HEK293T (cell line): ENCODE data around the gene TOMM40L.
"Not testable (repeated sequence)": the region's sequence is repeated elsewhere in the genome, so short reads cannot be mapped to it uniquely, and the experiment has no call there.

Experiments
- CTCF ChIA-PET: fragments of 350-600 bp; formaldehyde crosslinking; extraction: SDS; loops from one replicate; lab custom pipeline; 2021; ENCODE audit warnings: antibody characterized with exemption, inconsistent platforms; lab: Yijun Ruan, JAX
- POLR2A ChIA-PET: fragments of 350-600 bp; formaldehyde crosslinking; extraction: SDS; loops from one replicate; lab custom pipeline; 2020; ENCODE audit warnings: antibody characterized with exemption, inconsistent platforms; lab: Yijun Ruan, JAX
- DNase-seq: peaks from one replicate; pipeline ENCODE4 v3.0.0; 2012; ENCODE audit warnings: mixed read lengths; ENCODE audit errors: extremely low spot score
- ARNT ChIP-seq: fragments of 450-650 bp; IDR thresholded peaks from 2 replicates; pipeline ENCODE4 v1.6.1; 2017; ENCODE audit warnings: mild to moderate bottlenecking
- BHLHE40 ChIP-seq: fragments of 450-650 bp; IDR thresholded peaks from 2 replicates; pipeline ENCODE4 v1.6.1; 2016; ENCODE audit warnings: mild to moderate bottlenecking, moderate library complexity, borderline replicate concordance
- CTBP1 ChIP-seq: fragments of 450-650 bp; IDR thresholded peaks from 2 replicates; pipeline ENCODE4 v1.6.1; 2016; ENCODE audit warnings: borderline replicate concordance
- ELF4 ChIP-seq: fragments of 450-650 bp; IDR thresholded peaks from 2 replicates; pipeline ENCODE4 v1.6.1; 2017; ENCODE audit warnings: antibody characterized with exemption
- FOXA1 ChIP-seq: fragments of 450-650 bp; IDR thresholded peaks from 2 replicates; pipeline ENCODE4 v1.6.1; 2016; ENCODE audit warnings: mild to moderate bottlenecking
- FOXK2 ChIP-seq: fragments of 450-650 bp; IDR thresholded peaks from 2 replicates; pipeline ENCODE4 v1.6.1; 2016; ENCODE audit warnings: mild to moderate bottlenecking
- FOXM1 ChIP-seq: fragments of 450-650 bp; IDR thresholded peaks from 2 replicates; pipeline ENCODE4 v1.6.1; 2017; ENCODE audit warnings: mild to moderate bottlenecking, borderline replicate concordance
- HDGF ChIP-seq: fragments of 450-650 bp; IDR thresholded peaks from 2 replicates; pipeline ENCODE4 v1.6.1; 2017; ENCODE audit warnings: antibody characterized with exemption, borderline replicate concordance
- L3MBTL2 ChIP-seq: fragments of 450-650 bp; conservative IDR thresholded peaks from 2 replicates; pipeline ENCODE4 v1.6.1; 2016; ENCODE audit warnings: mild to moderate bottlenecking
- LEF1 ChIP-seq: fragments of 450-650 bp; IDR thresholded peaks from 2 replicates; pipeline ENCODE4 v1.6.1; 2017; ENCODE audit warnings: mild to moderate bottlenecking, borderline replicate concordance
- NFRKB ChIP-seq: fragments of 450-650 bp; IDR thresholded peaks from 2 replicates; pipeline ENCODE4 v1.6.1; 2016; ENCODE audit warnings: mild to moderate bottlenecking, moderate library complexity
- PKNOX1 ChIP-seq: fragments of 450-650 bp; IDR thresholded peaks from 2 replicates; pipeline ENCODE4 v1.6.1; 2016
- SP1 ChIP-seq: fragments of 450-650 bp; IDR thresholded peaks from 2 replicates; pipeline ENCODE4 v1.6.1; 2017
- SUZ12 ChIP-seq: fragments of 450-650 bp; IDR thresholded peaks from 2 replicates; pipeline ENCODE4 v1.6.1; 2016; ENCODE audit warnings: mild to moderate bottlenecking
- TARDBP ChIP-seq: fragments of 450-650 bp; IDR thresholded peaks from 2 replicates; pipeline ENCODE4 v1.6.1; 2016
- ZNF384 ChIP-seq: fragments of 450-650 bp; IDR thresholded peaks from 2 replicates; pipeline ENCODE4 v1.6.1; 2016

The TOMM40L gene

GRCh38 chr1:161250829-161251228, 25.0 kb downstream of the TOMM40L start:
- POLR2A ChIA-PET, result interaction anchor here (1.9 kb wide), 1 partner anchor 25 kb away, joined by 6 read pairs; the partner anchor contains the start of gene TOMM40L
- DNase-seq, result no peak
- TF ChIP-seq ZNF384, result no peak
- TF ChIP-seq SUZ12, result no peak
- TF ChIP-seq HDGF, result no peak
- no peak for TF ChIP-seq BHLHE40
- TF ChIP-seq TARDBP, result no peak
- TF ChIP-seq FOXA1, result no peak
- CTCF ChIA-PET, result no interaction called here

- CTCF ChIA-PET, result no interaction called here
- POLR2A ChIA-PET, result no interaction called here
Observed at GRCh38 chr1:161251579-161251978, 25.7 kb downstream of the TOMM40L start.

GRCh38 chr1:161255302-161255701, 29.4 kb downstream of the TOMM40L start:
- CTCF ChIA-PET, DNase-seq, POLR2A ChIA-PET: not testable (repeated sequence)

More at GRCh38 chr1:161251579-161251978, 25.7 kb downstream of the TOMM40L start:
- no peak for TF ChIP-seq PKNOX1
- no peak for TF ChIP-seq FOXK2
- TF ChIP-seq BHLHE40, result no peak
- TF ChIP-seq FOXA1, result no peak
- no peak for TF ChIP-seq ARNT
- TF ChIP-seq TARDBP, result no peak
- no peak for TF ChIP-seq L3MBTL2
- no peak for TF ChIP-seq FOXM1
- no peak for TF ChIP-seq SUZ12
- TF ChIP-seq ZNF384, result no peak
- no peak for TF ChIP-seq CTBP1
- no peak for TF ChIP-seq ELF4
- TF ChIP-seq NFRKB, result no peak
- no peak for TF ChIP-seq HDGF
- no peak for TF ChIP-seq SP1
- TF ChIP-seq LEF1, result no peak
- no peak for DNase-seq

GRCh38 chr1:161255955-161256520, 30.2 kb downstream of the TOMM40L start:
- CTCF ChIA-PET, DNase-seq: not testable (repeated sequence)
- POLR2A ChIA-PET, result interaction anchor here (1.2 kb wide), 1 partner anchor 23 kb away, joined by 4 read pairs; no protein-coding TSS in a partner anchor

- DNase-seq, CTCF ChIA-PET: not testable (repeated sequence)
- POLR2A ChIA-PET, result interaction anchor here (1.2 kb wide), 1 partner anchor 25 kb away, joined by 4 read pairs; no protein-coding TSS in a partner anchor
Observed at GRCh38 chr1:161257109-161257508, 31.2 kb downstream of the TOMM40L start.

GRCh38 chr1:161258439-161259344, 32.8 kb downstream of the TOMM40L start, which contains the start of gene PCP4L1:
Gene PCP4L1, plus strand, starts transcription at chr1:161258745. Its CDS starts 230 bp downstream, at chr1:161258975.
- no peak for TF ChIP-seq PKNOX1
- no peak for TF ChIP-seq HDGF
- TF ChIP-seq TARDBP, result no peak
- no peak for TF ChIP-seq NFRKB
- no peak for TF ChIP-seq FOXM1
- no peak for TF ChIP-seq SUZ12
- no peak for TF ChIP-seq FOXA1
- TF ChIP-seq BHLHE40, result no peak
- no peak for TF ChIP-seq LEF1
- TF ChIP-seq FOXK2, result no peak
- TF ChIP-seq ELF4, result no peak
- POLR2A ChIA-PET, result no interaction called here
- CTCF ChIA-PET, result interaction anchor here (1.1 kb wide), 1 partner anchor 32 kb away, joined by 3 read pairs; no protein-coding TSS in a partner anchor
- no peak for DNase-seq

GRCh38 chr1:161259345-161259702, 33.5 kb downstream of the TOMM40L start:
- ChIA-PET CTCF (interaction anchor here (1.1 kb wide), 1 partner anchor 32 kb away, joined by 3 read pairs; no protein-coding TSS in a partner anchor), POLR2A (no interaction called here)
- no peak for TF ChIP-seq BHLHE40
- no peak for TF ChIP-seq SP1
- no peak for TF ChIP-seq L3MBTL2
- no peak for TF ChIP-seq FOXA1
- no peak for TF ChIP-seq NFRKB
- TF ChIP-seq PKNOX1, result no peak
- TF ChIP-seq ELF4, result no peak
- TF ChIP-seq ZNF384, result no peak
- TF ChIP-seq CTBP1, result no peak
- TF ChIP-seq ARNT, result no peak
- no peak for TF ChIP-seq SUZ12
- TF ChIP-seq FOXK2, result no peak
- no peak for TF ChIP-seq HDGF
- TF ChIP-seq TARDBP, result no peak
- no peak for TF ChIP-seq LEF1
- DNase-seq, result no peak
